ENCODE data around the gene LLGL2.

GRCh38 chr17:75612906-75613626, 87.6 kb downstream of the LLGL2 start:
- TF ChIP-seq CTCF (IDR thresholded peaks at IDR 0.05; ENCODE audit: low read depth, low read length) (no peak), EZH2phosphoT487 (IDR thresholded peaks at IDR 0.05; ENCODE audit: low read depth) (no peak)

All from OCI-LY3 (cell line).